SK-N-MC (cell line): Measurements from ENCODE around the gene GPR27.

Experiments used
- EZH2 ChIP-seq: fragments of 200-600 bp; sonication (generic); IDR thresholded peaks from one replicate; pipeline ENCODE4 v1.6.1; 2017; ENCODE audit warnings: antibody characterized with exemption
- POLR2AphosphoS5 ChIP-seq: IDR thresholded peaks from 2 replicates; pipeline ENCODE4 v1.6.1; 2012; ENCODE audit warnings: mild to moderate bottlenecking, low read depth, low read length, borderline replicate concordance

GRCh38 chr3:71721002-71721401 lies 32.7 kb upstream of the GPR27 start:
- no peak for TF ChIP-seq EZH2
- TF ChIP-seq POLR2AphosphoS5, result no peak
